ENCODE results near the gene SLC22A7.

Gene SLC22A7

GRCh38 chr6:43267619-43268354 is 30.3 kb upstream of the SLC22A7 start:
- DNase-seq, result no peak

GRCh38 chr6:43268355-43268700 is 29.7 kb upstream of the SLC22A7 start:
- DNase-seq, result no peak

GRCh38 chr6:43268782-43269272 is 29.2 kb upstream of the SLC22A7 start:
- no peak for DNase-seq

GRCh38 chr6:43269273-43270007 is 28.6 kb upstream of the SLC22A7 start:
- peak; percentile 10 for DNase-seq

GRCh38 chr6:43271103-43271815 is 26.8 kb upstream of the SLC22A7 start:
- DNase-seq, result no peak

- no peak for DNase-seq
Observed at GRCh38 chr6:43271944-43272343, 26.1 kb upstream of the SLC22A7 start.

- no peak for DNase-seq
Observed at GRCh38 chr6:43273707-43274106, 24.4 kb upstream of the SLC22A7 start.

GRCh38 chr6:43274127-43274915 is 23.7 kb upstream of the SLC22A7 start:
- no peak for DNase-seq

- no peak for DNase-seq
Observed at GRCh38 chr6:43274916-43275597, 23.0 kb upstream of the SLC22A7 start.

GRCh38 chr6:43275801-43276576 is 22.1 kb upstream of the SLC22A7 start:
- DNase-seq, result peak; percentile 18

- no peak for DNase-seq
Observed at GRCh38 chr6:43276577-43277305, 21.3 kb upstream of the SLC22A7 start.

- DNase-seq, result no peak
Observed at GRCh38 chr6:43277306-43277642, 20.8 kb upstream of the SLC22A7 start.

GRCh38 chr6:43277643-43278523 is 20.2 kb upstream of the SLC22A7 start:
- DNase-seq, result no peak

- DNase-seq, result no peak
Observed at GRCh38 chr6:43278524-43279078, 19.5 kb upstream of the SLC22A7 start.

- DNase-seq, result no peak
Observed at GRCh38 chr6:43280234-43280633, 17.8 kb upstream of the SLC22A7 start.

GRCh38 chr6:43282060-43282459 is 16.0 kb upstream of the SLC22A7 start:
- DNase-seq, result no peak

- DNase-seq, result no peak
Observed at GRCh38 chr6:43282636-43283513, 15.2 kb upstream of the SLC22A7 start.

GRCh38 chr6:43283514-43283901 is 14.6 kb upstream of the SLC22A7 start:
- DNase-seq, result no peak

Measured in activated CD4-positive, alpha-beta T cell treated with anti-CD3 and anti-CD28 coated beads, Interleukin-2, amount 50 U/mL, for 16 hours (primary cell).